ENCODE results near the gene DGLUCY.
A peak's percentile ranks its signal among the peaks of the same experiment; 100 is the strongest.
"Not testable (repeated sequence)": the region's sequence is repeated elsewhere in the genome, so short reads cannot be mapped to it uniquely, and the experiment has no call there.

The DGLUCY gene

GRCh38 chr14:91238085-91238484 is 124.2 kb downstream of the DGLUCY start:
- Histone ChIP-seq H3K27ac (ENCODE audit: low read depth in 2 of 2, low read length in 2 of 2) (no peak overlapping the region), H3K9ac (ENCODE audit: low read depth in 1 of 2, low read length in 2 of 2) (no peak overlapping the region), H3K9me3 (ENCODE audit: control insufficient read depth in 2 of 2, low read length in 2 of 2) (no peaks in the 10 kb centered on the region), H3K36me3 (ENCODE audit: control insufficient read depth in 2 of 2, insufficient read depth in 2 of 2, low read length in 2 of 2) (no peaks in the 10 kb centered on the region), H3K4me3 (ENCODE audit: low read length in 2 of 2) (no peak overlapping the region), H3K27me3 (ENCODE audit: control insufficient read depth in 2 of 2, insufficient read depth in 2 of 2, low read length in 2 of 2) (no peaks in the 10 kb centered on the region), H3K4me1 (ENCODE audit: control insufficient read depth in 2 of 2, insufficient read depth in 2 of 2, low read length in 2 of 2) (peaks cover 0 to 5% of the 10 kb centered on the region in 2 donors)

DNA sequence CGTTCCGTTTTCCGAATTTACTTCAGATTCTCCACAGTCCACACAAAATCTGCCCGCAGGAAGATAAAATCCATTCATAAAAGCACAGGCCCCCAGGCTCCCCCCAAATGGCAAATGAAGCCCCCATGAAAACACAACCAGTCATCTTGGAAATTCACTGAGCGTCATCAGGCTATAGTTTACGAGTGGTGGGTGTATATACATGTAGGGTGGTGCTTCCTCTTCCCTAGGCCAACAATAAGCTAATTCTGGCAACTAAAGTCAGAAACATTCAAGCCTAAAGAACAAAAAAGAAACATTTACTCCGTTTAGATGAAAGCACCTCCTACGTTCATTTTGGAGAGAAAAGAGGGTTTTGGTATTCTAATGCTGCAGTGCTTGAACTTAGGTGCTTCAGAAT is 124.8 kb downstream of the DGLUCY start:
- Histone ChIP-seq H3K27me3 (ENCODE audit: control insufficient read depth in 2 of 2, insufficient read depth in 2 of 2, low read length in 2 of 2) (no peaks in the 10 kb centered on the region), H3K27ac (ENCODE audit: low read depth in 2 of 2, low read length in 2 of 2) (no peak overlapping the region), H3K9me3 (ENCODE audit: control insufficient read depth in 2 of 2, low read length in 2 of 2) (no peaks in the 10 kb centered on the region), H3K4me1 (ENCODE audit: control insufficient read depth in 2 of 2, insufficient read depth in 2 of 2, low read length in 2 of 2) (peaks cover 3 to 6% of the 10 kb centered on the region in 2 donors), H3K9ac (ENCODE audit: low read depth in 1 of 2, low read length in 2 of 2) (no peak overlapping the region), H3K36me3 (ENCODE audit: control insufficient read depth in 2 of 2, insufficient read depth in 2 of 2, low read length in 2 of 2) (no peaks in the 10 kb centered on the region), H3K4me3 (ENCODE audit: low read length in 2 of 2) (no peak overlapping the region)

- no peaks in the 10 kb centered on the region for H3K36me3 ChIP-seq (ENCODE audit: control insufficient read depth in 2 of 2, insufficient read depth in 2 of 2, low read length in 2 of 2)
- H3K27ac ChIP-seq (ENCODE audit: low read depth in 2 of 2, low read length in 2 of 2), result peak overlapping the region in 1 of 2 donors; percentile 43
- H3K27me3 ChIP-seq (ENCODE audit: control insufficient read depth in 2 of 2, insufficient read depth in 2 of 2, low read length in 2 of 2), result no peaks in the 10 kb centered on the region
- H3K9me3 ChIP-seq (ENCODE audit: control insufficient read depth in 2 of 2, low read length in 2 of 2), result no peaks in the 10 kb centered on the region
- H3K9ac ChIP-seq (ENCODE audit: low read depth in 1 of 2, low read length in 2 of 2), result peak overlapping the region; percentile 5 to 19
- H3K4me1 ChIP-seq (ENCODE audit: control insufficient read depth in 2 of 2, insufficient read depth in 2 of 2, low read length in 2 of 2), result peaks cover 7 to 9% of the 10 kb centered on the region in 2 donors
- H3K4me3 ChIP-seq (ENCODE audit: low read length in 2 of 2), result peak overlapping the region; percentile 9 to 63
Measured at GRCh38 chr14:91241863-91242262, 128.0 kb downstream of the DGLUCY start.

- Histone ChIP-seq H3K27me3 (ENCODE audit: control insufficient read depth in 2 of 2, insufficient read depth in 2 of 2, low read length in 2 of 2) (no peaks in the 10 kb centered on the region), H3K4me3 (ENCODE audit: low read length in 2 of 2) (peak overlapping the region in 1 of 2 donors; percentile 63), H3K4me1 (ENCODE audit: control insufficient read depth in 2 of 2, insufficient read depth in 2 of 2, low read length in 2 of 2) (peaks cover 7 to 9% of the 10 kb centered on the region in 2 donors), H3K36me3 (ENCODE audit: control insufficient read depth in 2 of 2, insufficient read depth in 2 of 2, low read length in 2 of 2) (no peaks in the 10 kb centered on the region), H3K9me3 (ENCODE audit: control insufficient read depth in 2 of 2, low read length in 2 of 2) (no peaks in the 10 kb centered on the region), H3K27ac (ENCODE audit: low read depth in 2 of 2, low read length in 2 of 2) (peak overlapping the region in 1 of 2 donors; percentile 56), H3K9ac (ENCODE audit: low read depth in 1 of 2, low read length in 2 of 2) (peak overlapping the region in 1 of 2 donors; percentile 56)
Measured at GRCh38 chr14:91242635-91243034, 128.8 kb downstream of the DGLUCY start.

GRCh38 chr14:91243074-91243471 is 129.2 kb downstream of the DGLUCY start:
- Histone ChIP-seq H3K9ac (ENCODE audit: low read depth in 1 of 2, low read length in 2 of 2) (peak overlapping the region; percentile 11 to 63), H3K27ac (ENCODE audit: low read depth in 2 of 2, low read length in 2 of 2) (peak overlapping the region in 1 of 2 donors; percentile 56), H3K4me3 (ENCODE audit: low read length in 2 of 2) (peak overlapping the region; percentile 10 to 63), H3K4me1 (ENCODE audit: control insufficient read depth in 2 of 2, insufficient read depth in 2 of 2, low read length in 2 of 2) (peaks cover 7 to 9% of the 10 kb centered on the region in 2 donors), H3K27me3 (ENCODE audit: control insufficient read depth in 2 of 2, insufficient read depth in 2 of 2, low read length in 2 of 2) (no peaks in the 10 kb centered on the region), H3K36me3 (ENCODE audit: control insufficient read depth in 2 of 2, insufficient read depth in 2 of 2, low read length in 2 of 2) (no peaks in the 10 kb centered on the region), H3K9me3 (ENCODE audit: control insufficient read depth in 2 of 2, low read length in 2 of 2) (no peaks in the 10 kb centered on the region)

DNA sequence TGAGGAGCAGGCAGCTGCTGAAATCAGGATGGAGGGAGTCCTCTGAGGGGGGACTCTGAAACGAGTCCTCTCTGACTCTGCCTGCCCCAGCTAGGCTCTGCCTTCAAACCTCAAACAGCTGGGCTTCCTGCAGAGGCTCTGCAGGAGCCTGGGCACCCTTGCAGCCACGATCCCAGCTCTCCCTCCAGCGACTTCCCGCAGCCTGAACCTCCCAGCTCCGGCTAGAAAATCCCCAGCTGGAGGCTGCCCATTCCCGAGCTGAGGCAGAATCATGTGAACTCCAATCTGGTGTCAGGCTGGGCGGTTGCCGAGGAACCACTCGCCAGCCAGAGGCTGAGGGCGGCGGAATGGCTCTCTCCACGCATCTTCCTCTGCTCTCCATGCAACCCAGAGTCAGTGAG is 130.6 kb downstream of the DGLUCY start, which contains the start of gene GPR68:
GPR68 (minus strand) TSS at position 204 of the 401 bp plus-strand sequence. CDS start 9,654 bp downstream, outside the sequence.
- Histone ChIP-seq H3K36me3 (ENCODE audit: control insufficient read depth in 2 of 2, insufficient read depth in 2 of 2, low read length in 2 of 2) (no peaks in the 10 kb centered on the region), H3K4me1 (ENCODE audit: control insufficient read depth in 2 of 2, insufficient read depth in 2 of 2, low read length in 2 of 2) (peaks cover 7 to 9% of the 10 kb centered on the region in 2 donors), H3K27ac (ENCODE audit: low read depth in 2 of 2, low read length in 2 of 2) (peak within 1 kb of the TSS; percentile 49 to 77), H3K4me3 (ENCODE audit: low read length in 2 of 2) (peak within 1 kb of the TSS; percentile 34 to 63), H3K9me3 (ENCODE audit: control insufficient read depth in 2 of 2, low read length in 2 of 2) (no peaks in the 10 kb centered on the region), H3K9ac (ENCODE audit: low read depth in 1 of 2, low read length in 2 of 2) (peak within 1 kb of the TSS; percentile 29 to 56), H3K27me3 (ENCODE audit: control insufficient read depth in 2 of 2, insufficient read depth in 2 of 2, low read length in 2 of 2) (no peaks in the 10 kb centered on the region)

GRCh38 chr14:91245029-91245428 is 131.2 kb downstream of the DGLUCY start:
- H3K4me1 ChIP-seq (ENCODE audit: control insufficient read depth in 2 of 2, insufficient read depth in 2 of 2, low read length in 2 of 2), result peaks cover 7 to 9% of the 10 kb centered on the region in 2 donors
- H3K36me3 ChIP-seq (ENCODE audit: control insufficient read depth in 2 of 2, insufficient read depth in 2 of 2, low read length in 2 of 2), result no peaks in the 10 kb centered on the region
- H3K9ac ChIP-seq (ENCODE audit: low read depth in 1 of 2, low read length in 2 of 2), result no peak overlapping the region
- no peaks in the 10 kb centered on the region for H3K9me3 ChIP-seq (ENCODE audit: control insufficient read depth in 2 of 2, low read length in 2 of 2)
- peak overlapping the region; percentile 49 to 77 for H3K27ac ChIP-seq (ENCODE audit: low read depth in 2 of 2, low read length in 2 of 2)
- peak overlapping the region in 1 of 2 donors; percentile 63 for H3K4me3 ChIP-seq (ENCODE audit: low read length in 2 of 2)
- no peaks in the 10 kb centered on the region for H3K27me3 ChIP-seq (ENCODE audit: control insufficient read depth in 2 of 2, insufficient read depth in 2 of 2, low read length in 2 of 2)

DNA sequence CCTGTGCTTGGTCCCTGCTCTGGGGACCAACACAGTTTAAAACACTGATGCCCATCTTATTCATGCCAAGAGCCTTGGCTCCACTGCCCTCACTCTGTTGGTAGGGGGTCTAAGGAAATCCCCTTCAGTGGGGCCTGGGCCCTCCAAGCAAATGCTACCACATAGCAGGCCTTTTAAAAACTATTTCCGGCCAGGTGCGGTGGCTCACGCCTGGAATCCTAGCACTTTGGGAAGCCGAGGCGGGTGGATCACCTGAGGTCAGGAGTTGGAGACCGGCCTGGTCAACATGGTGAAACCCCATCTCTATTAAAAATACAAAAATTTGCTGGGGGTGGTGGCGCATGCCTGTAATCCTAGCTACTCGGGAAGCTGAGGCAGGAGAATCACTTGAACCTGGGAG is 131.7 kb downstream of the DGLUCY start:
- peak overlapping the region in 1 of 2 donors; percentile 29 for H3K9ac ChIP-seq (ENCODE audit: low read depth in 1 of 2, low read length in 2 of 2)
- peak overlapping the region; percentile 49 to 77 for H3K27ac ChIP-seq (ENCODE audit: low read depth in 2 of 2, low read length in 2 of 2)
- H3K4me1 ChIP-seq (ENCODE audit: control insufficient read depth in 2 of 2, insufficient read depth in 2 of 2, low read length in 2 of 2), result peaks cover 9 to 11% of the 10 kb centered on the region in 2 donors
- not testable (repeated sequence) for H3K27me3 ChIP-seq (ENCODE audit: control insufficient read depth in 2 of 2, insufficient read depth in 2 of 2, low read length in 2 of 2); H3K9me3 ChIP-seq (ENCODE audit: control insufficient read depth in 2 of 2, low read length in 2 of 2); H3K4me3 ChIP-seq (ENCODE audit: low read length in 2 of 2); H3K36me3 ChIP-seq (ENCODE audit: control insufficient read depth in 2 of 2, insufficient read depth in 2 of 2, low read length in 2 of 2)

DNA sequence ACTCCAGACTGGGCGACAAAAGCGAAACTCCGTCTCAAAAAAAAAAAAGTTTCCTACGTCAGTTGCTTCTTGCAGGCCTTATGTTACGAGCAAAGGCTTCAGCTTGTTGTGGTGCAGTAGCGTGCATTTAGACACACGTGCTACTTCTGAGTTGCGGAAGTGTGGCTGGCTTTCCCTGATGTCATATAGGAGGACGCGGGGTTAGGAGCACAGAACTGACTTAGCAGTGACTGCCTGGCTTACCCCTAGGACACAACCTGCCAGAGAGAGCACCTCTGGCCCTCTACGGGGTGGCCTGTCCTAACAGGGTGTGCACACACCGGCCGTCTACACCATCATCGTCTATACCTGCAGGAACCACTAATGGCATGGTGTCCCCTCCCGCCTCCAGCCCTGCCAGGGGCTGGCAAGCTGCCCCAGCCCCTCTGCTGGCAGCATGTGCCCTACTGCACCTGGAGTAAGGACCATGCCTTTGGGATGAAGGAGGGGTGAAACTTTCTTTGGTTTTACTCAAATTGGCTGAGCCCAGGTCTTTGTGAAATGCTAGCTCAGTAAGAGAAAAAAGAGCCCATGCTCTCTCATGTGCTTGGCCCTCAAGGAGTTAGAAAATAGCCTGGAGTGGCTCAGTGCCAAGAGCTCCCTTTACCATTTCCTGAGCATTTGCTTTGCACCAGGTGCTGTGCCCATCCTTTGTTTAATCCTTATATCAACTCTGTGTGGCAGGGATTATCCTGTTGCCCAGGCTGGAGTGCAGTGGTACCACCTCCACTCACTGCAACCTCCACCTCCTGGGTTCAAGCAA is 132.4 kb downstream of the DGLUCY start:
- Histone ChIP-seq H3K4me3 (ENCODE audit: low read length in 2 of 2) (no peak overlapping the region), H3K9ac (ENCODE audit: low read depth in 1 of 2, low read length in 2 of 2) (no peak overlapping the region), H3K27me3 (ENCODE audit: control insufficient read depth in 2 of 2, insufficient read depth in 2 of 2, low read length in 2 of 2) (no peaks in the 10 kb centered on the region), H3K9me3 (ENCODE audit: control insufficient read depth in 2 of 2, low read length in 2 of 2) (no peaks in the 10 kb centered on the region), H3K4me1 (ENCODE audit: control insufficient read depth in 2 of 2, insufficient read depth in 2 of 2, low read length in 2 of 2) (peaks cover 11 to 14% of the 10 kb centered on the region in 2 donors), H3K36me3 (ENCODE audit: control insufficient read depth in 2 of 2, insufficient read depth in 2 of 2, low read length in 2 of 2) (no peaks in the 10 kb centered on the region), H3K27ac (ENCODE audit: low read depth in 2 of 2, low read length in 2 of 2) (peak overlapping the region; percentile 56 to 74)

DNA sequence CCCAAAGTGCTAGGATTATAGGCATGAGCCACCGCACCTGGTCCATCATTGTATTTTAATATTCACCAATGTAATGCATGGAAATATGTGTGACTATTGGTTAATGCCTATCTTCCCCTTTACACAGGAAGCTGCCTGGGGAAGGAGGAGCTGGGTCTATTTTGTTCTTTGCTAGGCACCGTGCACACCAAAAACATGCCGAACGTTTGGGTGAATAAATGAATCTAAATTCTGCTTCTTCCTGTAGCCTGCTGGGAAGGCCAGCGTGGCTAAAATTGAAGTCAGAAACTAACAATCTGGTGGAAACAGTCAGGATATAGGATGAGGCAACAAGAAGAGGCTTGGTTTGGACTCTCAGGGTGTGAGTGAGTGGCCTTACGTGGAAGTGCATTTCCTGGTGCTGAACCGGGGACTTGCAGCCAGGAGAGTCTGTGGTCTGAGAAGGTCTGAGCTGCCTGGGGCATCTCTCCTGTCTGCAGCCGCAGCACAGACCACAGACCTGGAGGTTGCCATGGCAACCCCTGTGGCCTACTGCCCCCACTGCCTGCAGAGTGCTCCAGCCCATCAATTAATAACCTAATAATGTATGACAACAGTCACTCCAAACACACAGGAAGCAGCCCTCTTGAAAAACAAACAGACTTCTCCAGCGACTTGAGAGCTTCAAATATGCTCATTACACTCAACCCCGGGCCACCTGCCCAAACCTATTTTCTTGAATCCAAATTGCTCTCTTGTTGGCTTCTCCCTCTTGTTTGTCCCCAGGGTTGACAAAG is 136.2 kb downstream of the DGLUCY start:
- Histone ChIP-seq H3K27me3 (ENCODE audit: control insufficient read depth in 2 of 2, insufficient read depth in 2 of 2, low read length in 2 of 2) (peaks cover 0 to 3% of the 10 kb centered on the region in 2 donors), H3K27ac (ENCODE audit: low read depth in 2 of 2, low read length in 2 of 2) (peak overlapping the region in 1 of 2 donors; percentile 52), H3K9me3 (ENCODE audit: control insufficient read depth in 2 of 2, low read length in 2 of 2) (no peaks in the 10 kb centered on the region), H3K4me3 (ENCODE audit: low read length in 2 of 2) (no peak overlapping the region), H3K36me3 (ENCODE audit: control insufficient read depth in 2 of 2, insufficient read depth in 2 of 2, low read length in 2 of 2) (no peaks in the 10 kb centered on the region), H3K4me1 (ENCODE audit: control insufficient read depth in 2 of 2, insufficient read depth in 2 of 2, low read length in 2 of 2) (peaks cover 15 to 18% of the 10 kb centered on the region in 2 donors), H3K9ac (ENCODE audit: low read depth in 1 of 2, low read length in 2 of 2) (no peak overlapping the region)

Data from mucosa of rectum (tissue), 2 donors.